GM21529 (cell line): Measurements from ENCODE around the gene SLC25A20.
"Not testable (repeated sequence)": the region's sequence is repeated elsewhere in the genome, so short reads cannot be mapped to it uniquely, and the experiment has no call there.

Experiments used
- ATAC-seq: cut with Tn5 transposase; IDR thresholded peaks from one replicate; pipeline ENCODE4 v1.9.1; 2021; ENCODE audit not compliant: unreplicated experiment

SLC25A20 gene

GRCh38 chr3:48847504-48848423, 50.9 kb downstream of the SLC25A20 start, which contains the start of gene PRKAR2A:
Gene PRKAR2A (minus strand): TSS chr3:48847874. CDS start chr3:48847596, 278 bp downstream.
- ATAC-seq = peak; percentile 89

- peak; percentile 37 for ATAC-seq
Measured at GRCh38 chr3:48847053-48847503, 51.6 kb downstream of the SLC25A20 start.

- no peak for ATAC-seq
Measured at GRCh38 chr3:48845170-48845569, 53.5 kb downstream of the SLC25A20 start.

GRCh38 chr3:48837163-48837562, 61.5 kb downstream of the SLC25A20 start:
- ATAC-seq = no peak

- ATAC-seq = no peak
Measured at GRCh38 chr3:48835650-48836366, 62.9 kb downstream of the SLC25A20 start.

- ATAC-seq = no peak
Measured at GRCh38 chr3:48832684-48833083, 66.0 kb downstream of the SLC25A20 start.

- ATAC-seq = no peak
Measured at GRCh38 chr3:48830715-48831114, 68.0 kb downstream of the SLC25A20 start.

- ATAC-seq = not testable (repeated sequence)
Measured at GRCh38 chr3:48829525-48829924, 69.2 kb downstream of the SLC25A20 start.

- not testable (repeated sequence) for ATAC-seq
Measured at GRCh38 chr3:48827874-48828273, 70.8 kb downstream of the SLC25A20 start.

- ATAC-seq = no peak
Measured at GRCh38 chr3:48826451-48826850, 72.2 kb downstream of the SLC25A20 start.

GRCh38 chr3:48820612-48821324, 77.9 kb downstream of the SLC25A20 start:
- no peak for ATAC-seq

GRCh38 chr3:48819234-48820221, 79.2 kb downstream of the SLC25A20 start:
- no peak for ATAC-seq

GRCh38 chr3:48811524-48811923, 87.2 kb downstream of the SLC25A20 start:
- ATAC-seq = no peak
